Panc1 (cell line): ENCODE data around the gene SLC25A41. TPM values are rescaled to one million over a fixed set of nuclear protein-coding genes. Genes with fewer than 3 reads are reported as not detected.

ENCODE experiments used
- ATAC-seq: fragments of 200-7000 bp; cut with Tn5 transposase; 2 replicates; pipeline ENCODE4 v1.9.1; 2020; ENCODE audit warnings: mild to moderate bottlenecking, moderate library complexity
- BruUV-seq: library from RNA; stranded (reverse); fragments of 400-500 nt; replicated peaks from 2 replicates; lab custom pipeline; 2021; lab: Mats Ljungman, UMichigan
- CTCF ChIA-PET: fragments of 300-600 bp; sonication (Branson Sonifier 250); formaldehyde crosslinking; loops from one replicate; lab custom pipeline; 2022; ENCODE audit warnings: antibody characterized with exemption; lab: Charles Lee
- POLR2A ChIA-PET: fragments of 300-600 bp; sonication (Branson Sonifier 250); formaldehyde crosslinking; loops from one replicate; lab custom pipeline; 2022; ENCODE audit warnings: antibody characterized with exemption; lab: Charles Lee
- DNase-seq: peaks from one replicate; pipeline ENCODE4 v3.0.0-alpha.2; 2010; ENCODE audit warnings: low read depth, low spot score
- H3K27ac ChIP-seq: 2 replicates; pipeline ENCODE4 v1.5.1; 2011; ENCODE audit warnings: mild to moderate bottlenecking, low read length, inconsistent platforms
- H3K27me3 ChIP-seq: fragments of 200-500 bp; sonication (Bioruptor generic); 2 replicates; pipeline ENCODE4 v1.6.0; 2014; ENCODE audit warnings: low read length, inconsistent platforms; ENCODE audit not compliant: control insufficient read depth, insufficient read depth
- H3K36me3 ChIP-seq: fragments of 200-500 bp; sonication (Bioruptor generic); 2 replicates; pipeline ENCODE4 v1.5.1; 2014; ENCODE audit warnings: inconsistent platforms, mild to moderate bottlenecking, low read length, moderate library complexity; ENCODE audit not compliant: control insufficient read depth, insufficient read depth
- H3K4me1 ChIP-seq: 2 replicates; pipeline ENCODE4 v1.5.1; 2011; ENCODE audit warnings: inconsistent platforms, mild to moderate bottlenecking, low read length, moderate library complexity; ENCODE audit not compliant: control insufficient read depth, insufficient read depth
- H3K4me3 ChIP-seq, 2 experiments: 2 replicates each; pipeline ENCODE4 v1.5.1; 2011 to 2012; ENCODE audit warnings: low read depth in 2 of 2, low read length in 2 of 2, mild to moderate bottlenecking in 2 of 2, inconsistent platforms in 1 of 2, moderate library complexity in 1 of 2
- H3K9me3 ChIP-seq: fragments of 200-500 bp; sonication (Bioruptor generic); 2 replicates; pipeline ENCODE4 v1.5.1; 2014; ENCODE audit warnings: low read depth, mild to moderate bottlenecking, inconsistent platforms, low read length, moderate library complexity; ENCODE audit not compliant: control insufficient read depth, insufficient read depth
- CTCF ChIP-seq: fragments of 450-650 bp; IDR thresholded peaks from 2 replicates; pipeline ENCODE4 v1.5.1; 2017; ENCODE audit warnings: mild to moderate bottlenecking
- POLR2AphosphoS5 ChIP-seq: IDR thresholded peaks from 2 replicates; pipeline ENCODE4 v1.6.1; 2012; ENCODE audit warnings: mild to moderate bottlenecking, low read depth, low read length, moderate library complexity
- TCF7L2 ChIP-seq: IDR thresholded peaks from 2 replicates; pipeline ENCODE4 v1.6.1; 2011; ENCODE audit warnings: mild to moderate bottlenecking, low read depth, low read length, inconsistent platforms
- in situ Hi-C: cut with HindIII; loops from 2 replicates; pipeline ENCODE4 v1.10.0; 2016; ENCODE audit warnings: low sequenced_read_pairs, low pct_unique_long_range_greater_than_20kb
- intact Hi-C: fragments of 100-400 bp; cut with micrococcal nuclease; formaldehyde crosslinking; loops from one replicate; pipeline ENCODE4 v1.10.0; 2022; ENCODE audit not compliant: unreplicated experiment
- total RNA-seq: library from RNA; stranded (reverse); gene quantifications from one replicate; pipeline ENCODE4 v1.2.1, GENCODE V29; 2021; ENCODE audit not compliant: unreplicated experiment
- TF ChIP-seq, protein P1 (sequence below), 2 experiments: IDR thresholded peaks; 2 replicates each; pipeline ENCODE4 v1.6.1; 2011 to 2012; ENCODE audit warnings: low read depth in 2 of 2, control low read depth in 1 of 2, low read length in 1 of 2, mild to moderate bottlenecking in 1 of 2, moderate library complexity in 1 of 2; ENCODE audit not compliant: insufficient read depth in 1 of 2

Gene SLC25A41
- total RNA-seq, 1 experiment from 2014 or later: 0.21 TPM

DNA sequence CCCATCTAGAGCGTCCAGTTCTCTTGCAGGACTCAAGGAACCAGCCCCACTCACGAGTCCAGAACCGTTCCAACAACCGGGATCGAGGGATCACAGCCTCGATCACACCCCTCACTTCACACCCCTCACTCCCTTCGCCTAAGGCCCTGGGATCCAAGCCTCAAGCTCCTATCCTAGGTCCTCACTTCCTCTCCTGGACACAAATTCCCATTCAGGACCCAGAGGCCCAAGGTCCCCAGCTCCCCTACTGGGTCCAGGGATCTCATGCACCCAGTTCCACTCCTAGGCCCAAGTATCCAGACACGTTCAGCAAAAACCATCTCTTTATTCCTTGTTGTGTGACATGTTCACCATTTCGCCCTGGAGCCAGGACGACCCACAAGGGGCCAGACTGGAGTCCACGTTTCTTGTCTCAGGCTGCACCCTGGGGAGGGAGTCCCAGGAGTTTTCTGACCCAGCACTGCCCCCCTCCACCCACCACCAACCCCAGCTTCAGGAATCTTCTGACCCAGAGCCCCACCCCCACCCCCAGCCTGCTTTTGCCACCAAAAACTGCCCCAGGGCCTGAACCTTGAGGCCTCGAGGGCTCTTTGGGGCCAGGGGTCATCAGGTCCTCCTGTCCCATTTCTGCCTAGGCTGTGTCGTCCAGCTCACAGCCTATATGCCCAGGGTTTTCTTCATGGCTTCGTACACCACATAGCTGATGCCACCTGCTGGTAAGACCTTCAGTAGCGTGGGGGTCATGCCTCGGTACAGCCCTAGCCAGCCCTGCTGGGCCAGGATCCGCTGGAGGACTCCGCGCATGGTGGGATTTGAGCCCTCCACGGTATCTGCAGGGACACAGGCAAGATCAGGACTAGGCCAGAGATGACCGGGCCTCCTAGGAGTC, 7.6 kb downstream of the SLC25A41 start:
- Histone ChIP-seq H3K36me3 (peaks cover 7% of the 10 kb centered on the region), H3K4me3 (peak overlapping the region; percentile 17 to 32), H3K4me1 (peaks cover 9% of the 10 kb centered on the region), H3K27me3 (no peaks in the 10 kb centered on the region), H3K9me3 (no peaks in the 10 kb centered on the region), H3K27ac (peak overlapping the region; percentile 85)
- DNase-seq: no peak
- ChIA-PET CTCF (no interaction called here), POLR2A (no interaction called here)
- no TSS peak for BruUV-seq
- ATAC-seq: no peak
- intact Hi-C loops: no loop called here
- in situ Hi-C loops: no loop called here
- TF ChIP-seq POLR2AphosphoS5: no peak
- no peak; the same call in 1 of the 2 replicates for TF ChIP-seq CTCF
- TF ChIP-seq, protein P1, sequence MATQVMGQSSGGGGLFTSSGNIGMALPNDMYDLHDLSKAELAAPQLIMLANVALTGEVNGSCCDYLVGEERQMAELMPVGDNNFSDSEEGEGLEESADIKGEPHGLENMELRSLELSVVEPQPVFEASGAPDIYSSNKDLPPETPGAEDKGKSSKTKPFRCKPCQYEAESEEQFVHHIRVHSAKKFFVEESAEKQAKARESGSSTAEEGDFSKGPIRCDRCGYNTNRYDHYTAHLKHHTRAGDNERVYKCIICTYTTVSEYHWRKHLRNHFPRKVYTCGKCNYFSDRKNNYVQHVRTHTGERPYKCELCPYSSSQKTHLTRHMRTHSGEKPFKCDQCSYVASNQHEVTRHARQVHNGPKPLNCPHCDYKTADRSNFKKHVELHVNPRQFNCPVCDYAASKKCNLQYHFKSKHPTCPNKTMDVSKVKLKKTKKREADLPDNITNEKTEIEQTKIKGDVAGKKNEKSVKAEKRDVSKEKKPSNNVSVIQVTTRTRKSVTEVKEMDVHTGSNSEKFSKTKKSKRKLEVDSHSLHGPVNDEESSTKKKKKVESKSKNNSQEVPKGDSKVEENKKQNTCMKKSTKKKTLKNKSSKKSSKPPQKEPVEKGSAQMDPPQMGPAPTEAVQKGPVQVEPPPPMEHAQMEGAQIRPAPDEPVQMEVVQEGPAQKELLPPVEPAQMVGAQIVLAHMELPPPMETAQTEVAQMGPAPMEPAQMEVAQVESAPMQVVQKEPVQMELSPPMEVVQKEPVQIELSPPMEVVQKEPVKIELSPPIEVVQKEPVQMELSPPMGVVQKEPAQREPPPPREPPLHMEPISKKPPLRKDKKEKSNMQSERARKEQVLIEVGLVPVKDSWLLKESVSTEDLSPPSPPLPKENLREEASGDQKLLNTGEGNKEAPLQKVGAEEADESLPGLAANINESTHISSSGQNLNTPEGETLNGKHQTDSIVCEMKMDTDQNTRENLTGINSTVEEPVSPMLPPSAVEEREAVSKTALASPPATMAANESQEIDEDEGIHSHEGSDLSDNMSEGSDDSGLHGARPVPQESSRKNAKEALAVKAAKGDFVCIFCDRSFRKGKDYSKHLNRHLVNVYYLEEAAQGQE (IDR thresholded peaks at IDR 0.05; ENCODE audit: insufficient read depth in 1 of 2, low read depth in 2 of 2, low read length in 1 of 2): no peak

DNA sequence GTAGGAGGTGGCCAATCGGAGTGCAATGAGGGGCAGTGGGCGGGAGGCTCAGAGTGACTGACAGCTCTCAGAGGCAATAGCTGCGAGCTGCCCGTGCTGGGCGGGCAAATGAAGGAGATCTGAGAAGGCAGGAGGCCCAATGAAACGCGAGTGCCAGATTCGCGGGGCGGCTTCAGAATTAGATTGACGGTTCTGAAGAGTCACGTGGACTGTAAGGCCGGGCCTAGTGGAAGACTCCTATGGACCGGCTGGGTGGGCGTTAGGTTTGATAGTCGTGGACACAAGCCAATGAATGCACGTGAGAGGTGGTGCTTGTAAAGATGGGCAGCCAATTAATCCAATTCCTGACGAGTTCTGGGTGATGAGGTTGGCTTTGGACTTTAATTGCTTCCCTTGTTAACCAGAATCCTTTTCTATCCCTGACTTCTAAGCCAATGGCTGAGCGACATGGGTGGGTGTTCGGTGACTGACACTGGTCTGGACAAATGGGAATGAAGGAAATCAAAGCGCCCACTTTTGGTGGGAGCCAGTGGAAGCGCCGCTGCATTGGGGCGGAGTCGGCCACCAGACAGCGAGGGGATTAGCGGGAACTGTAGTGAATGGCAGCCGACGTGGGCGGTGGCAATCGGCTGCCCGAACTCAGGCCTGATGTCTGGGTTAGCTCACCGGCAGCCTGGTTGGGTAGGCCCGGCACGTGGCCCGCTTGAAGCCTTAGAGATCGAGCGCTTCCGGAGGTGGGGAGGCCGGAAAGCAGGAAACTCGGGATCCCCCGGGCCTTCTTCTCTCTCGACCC, 8.4 kb downstream of the SLC25A41 start:
- ATAC-seq (peak; percentile 96), DNase-seq (peak; percentile 100)
- ChIA-PET POLR2A (interaction anchor here (0.6 kb wide), 1 partner anchor 247 kb away, joined by 4 read pairs; no protein-coding TSS in a partner anchor), CTCF (interaction anchor here (0.7 kb wide), 1 partner anchor 51 kb away, joined by 3 read pairs; no protein-coding TSS in a partner anchor)
- Histone ChIP-seq H3K4me3 (peak overlapping the region; percentile 32 to 93), H3K4me1 (peaks cover 9% of the 10 kb centered on the region), H3K27me3 (no peaks in the 10 kb centered on the region), H3K27ac (peak overlapping the region; percentile 85), H3K9me3 (no peaks in the 10 kb centered on the region), H3K36me3 (peaks cover 9% of the 10 kb centered on the region)
- in situ Hi-C loops (no loop called here), intact Hi-C loops (no loop called here)
- peak; percentile 83 for TF ChIP-seq TCF7L2
- TF ChIP-seq, protein P1 (IDR thresholded peaks at IDR 0.05; ENCODE audit: insufficient read depth in 1 of 2, low read depth in 2 of 2, low read length in 1 of 2): no peak
- no TSS peak for BruUV-seq
